ENCODE data around the gene SMC3. TPM values are rescaled to one million over a fixed set of nuclear protein-coding genes. Genes with fewer than 3 reads are reported as not detected.
"Not testable (repeated sequence)": the region's sequence is repeated elsewhere in the genome, so short reads cannot be mapped to it uniquely, and the experiment has no call there.

SMC3 gene
- total and polyA plus RNA-seq, 7 donors: 15.3 to 25.3 (median 19.2) TPM

- Histone ChIP-seq H3K9me3 (no peaks in the 10 kb centered on the region), H3K27ac (no peak overlapping the region), H3K36me3 (ENCODE audit: insufficient read depth in 1 of 2, low read depth in 1 of 2) (no peaks in the 10 kb centered on the region), H3K27me3 (ENCODE audit: insufficient read depth in 3 of 3, low read length in 2 of 3) (no peaks in the 10 kb centered on the region), H3K4me1 (no peaks in the 10 kb centered on the region), H3K4me3 (no peak overlapping the region)
- 63 to 73% (median 71%) methylated on average over 2 of the region's 2 CpGs for WGBS, 3 donors
- TF ChIP-seq CTCF (IDR thresholded peaks at IDR 0.05): no peak
- no peak for DNase-seq
- ATAC-seq: no peak
- intact Hi-C loops (cut with DNase I): no loop called here
These were observed 42.6 kb upstream of the SMC3 start for GRCh38 chr10:110524859-110525232.

GRCh38 chr10:110525349-110526260 lies 41.9 kb upstream of the SMC3 start:
- Histone ChIP-seq H3K27ac (no peak overlapping the region), H3K4me1 (peaks cover 4% of the 10 kb centered on the region), H3K4me3 (no peak overlapping the region), H3K27me3 (ENCODE audit: insufficient read depth in 3 of 3, low read length in 2 of 3) (peaks cover 0 to 5% (median under 1%) of the 10 kb centered on the region in 3 donors), H3K9me3 (no peaks in the 10 kb centered on the region), H3K36me3 (ENCODE audit: insufficient read depth in 1 of 2, low read depth in 1 of 2) (no peaks in the 10 kb centered on the region)
- no peak for ATAC-seq
- WGBS, 3 donors: 58 to 69% (median 64%) methylated on average over 9 of the region's 9 CpGs
- no peak for DNase-seq
- intact Hi-C loops (cut with DNase I): no loop called here
- TF ChIP-seq CTCF (IDR thresholded peaks at IDR 0.05): no peak

- Histone ChIP-seq H3K36me3 (ENCODE audit: insufficient read depth in 1 of 2, low read depth in 1 of 2) (no peaks in the 10 kb centered on the region), H3K4me3 (no peak overlapping the region), H3K9me3 (no peaks in the 10 kb centered on the region), H3K27me3 (ENCODE audit: insufficient read depth in 3 of 3, low read length in 2 of 3) (peaks cover 0 to 18% (median 4%) of the 10 kb centered on the region in 3 donors), H3K4me1 (peaks cover 4% of the 10 kb centered on the region), H3K27ac (no peak overlapping the region)
- WGBS, 3 donors: 80 to 83% (median 82%) methylated on average over 9 of the region's 9 CpGs
- ATAC-seq (no peak), DNase-seq (no peak)
- intact Hi-C loops (cut with DNase I): no loop called here
- no peak for TF ChIP-seq CTCF (IDR thresholded peaks at IDR 0.05)
These were observed 39.7 kb upstream of the SMC3 start for GRCh38 chr10:110527731-110528171.

- intact Hi-C loops (cut with DNase I): no loop called here
- H3K27ac ChIP-seq: no peak overlapping the region
- H3K36me3 ChIP-seq (ENCODE audit: insufficient read depth in 1 of 2, low read depth in 1 of 2): no peaks in the 10 kb centered on the region
- no peaks in the 10 kb centered on the region for H3K9me3 ChIP-seq
- DNase-seq (no peak), ATAC-seq (no peak)
- TF ChIP-seq CTCF (IDR thresholded peaks at IDR 0.05): no peak
- 55 to 76% (median 70%) methylated on average over 5 of the region's 5 CpGs for WGBS, 3 donors
- peaks cover 4% of the 10 kb centered on the region for H3K4me1 ChIP-seq
- no peak overlapping the region for H3K4me3 ChIP-seq
- H3K27me3 ChIP-seq (ENCODE audit: insufficient read depth in 3 of 3, low read length in 2 of 3): peaks cover 0 to 19% (median 5%) of the 10 kb centered on the region in 3 donors
These were observed 39.1 kb upstream of the SMC3 start for GRCh38 chr10:110528224-110528996.

- peaks cover 0 to 19% (median 5%) of the 10 kb centered on the region in 3 donors for H3K27me3 ChIP-seq (ENCODE audit: insufficient read depth in 3 of 3, low read length in 2 of 3)
- 85 to 89% (median 89%) methylated on average over 8 of the region's 8 CpGs for WGBS, 3 donors
- intact Hi-C loops (cut with DNase I); H3K36me3 ChIP-seq (ENCODE audit: insufficient read depth in 1 of 2, low read depth in 1 of 2); H3K4me3 ChIP-seq; H3K4me1 ChIP-seq; ATAC-seq; H3K9me3 ChIP-seq; H3K27ac ChIP-seq; DNase-seq: not testable (repeated sequence)
These were observed 38.4 kb upstream of the SMC3 start for GRCh38 chr10:110528997-110529524.

All from psoas muscle (tissue), 8 donors.